Thymus (tissue), 14 donors: ENCODE results near the gene PCDHGA7. TPM values are rescaled to one million over a fixed set of nuclear protein-coding genes. Genes with fewer than 3 reads are reported as not detected.
"Not testable (repeated sequence)": the region's sequence is repeated elsewhere in the genome, so short reads cannot be mapped to it uniquely, and the experiment has no call there.

Experiments
- DNase-seq, 9 donors: peaks; one replicate each; pipeline ENCODE4 v3.0.0-alpha.2; 2013; ENCODE audit warnings: low spot score in 9 of 9, low read depth in 6 of 9, missing footprints in 1 of 9
- H3K27ac ChIP-seq, 2 donors: one replicate each; pipeline ENCODE4 v1.5.1; 2013; ENCODE audit warnings: control low read depth in 1 of 2, low read depth in 1 of 2, low read length in 1 of 2, mild to moderate bottlenecking in 1 of 2, moderate library complexity in 1 of 2
- H3K27me3 ChIP-seq, 2 donors: one replicate each; pipeline ENCODE4 v1.5.1; 2013; ENCODE audit warnings: low read length in 1 of 2; ENCODE audit not compliant: control insufficient read depth in 2 of 2, insufficient read depth in 1 of 2
- H3K36me3 ChIP-seq, 2 donors: one replicate each; pipeline ENCODE4 v1.5.1; 2013; ENCODE audit warnings: low read length in 1 of 2, mild to moderate bottlenecking in 1 of 2, moderate library complexity in 1 of 2; ENCODE audit not compliant: control insufficient read depth in 2 of 2, insufficient read depth in 2 of 2
- H3K4me1 ChIP-seq, 2 donors: one replicate each; pipeline ENCODE4 v1.5.1; 2013; ENCODE audit warnings: low read length in 2 of 2; ENCODE audit not compliant: control insufficient read depth in 2 of 2, insufficient read depth in 2 of 2
- H3K4me3 ChIP-seq, 2 donors: one replicate each; pipeline ENCODE4 v1.5.1; 2013; ENCODE audit warnings: low read length in 2 of 2, control low read depth in 1 of 2, mild to moderate bottlenecking in 1 of 2
- H3K9me3 ChIP-seq, 2 donors: one replicate each; pipeline ENCODE4 v1.5.1; 2013; ENCODE audit warnings: low read length in 1 of 2, mild to moderate bottlenecking in 1 of 2; ENCODE audit not compliant: control insufficient read depth in 2 of 2, insufficient read depth in 1 of 2
- WGBS: extraction: QIAGEN DNeasy Blood & Tissue Kit; methylation state at CpG from one replicate; pipeline ENCODE4 v1.1.7; 2013; 5-methylcytosine and 5-hydroxymethylcytosine counted together
- long read RNA-seq, 10 donors: transcript quantifications; one replicate each; lab custom pipeline, GENCODE V29; 2026
- polyA plus RNA-seq: library from polyadenylated mRNA; stranded (reverse); fragments of 200-250 nt; gene quantifications from one replicate; pipeline ENCODE4 v1.2.3, GENCODE V29; 2013
- total RNA-seq: library from RNA; stranded (reverse); fragments of 120-200 nt; gene quantifications from one replicate; pipeline ENCODE4 v1.2.4, GENCODE V29; 2013
- donor health status: healthy.

PCDHGA7 gene
- total RNA-seq (0.28 TPM), polyA plus RNA-seq (0.46 TPM)
- long read RNA-seq, donor 1, result 0 reads
- long read RNA-seq, donor 2, result 0 reads
- long read RNA-seq, donor 3, result 0 reads
- long read RNA-seq, donor 4, result 0 reads
- long read RNA-seq, donor 5, result 0 reads
- long read RNA-seq, donor 6, result 0 reads
- long read RNA-seq, donor 7, result 0 reads
- long read RNA-seq, donor 8, full-length matches to known transcripts, result 1 of 1 reads
- long read RNA-seq, donor 8, partial matches to known transcripts, result 0 of 1 reads
- long read RNA-seq, donor 8, other reads (novel, unspliced or antisense), result 0 of 1 reads
- long read RNA-seq, donor 9, result 0 reads
- long read RNA-seq, donor 10, result 0 reads

DNA sequence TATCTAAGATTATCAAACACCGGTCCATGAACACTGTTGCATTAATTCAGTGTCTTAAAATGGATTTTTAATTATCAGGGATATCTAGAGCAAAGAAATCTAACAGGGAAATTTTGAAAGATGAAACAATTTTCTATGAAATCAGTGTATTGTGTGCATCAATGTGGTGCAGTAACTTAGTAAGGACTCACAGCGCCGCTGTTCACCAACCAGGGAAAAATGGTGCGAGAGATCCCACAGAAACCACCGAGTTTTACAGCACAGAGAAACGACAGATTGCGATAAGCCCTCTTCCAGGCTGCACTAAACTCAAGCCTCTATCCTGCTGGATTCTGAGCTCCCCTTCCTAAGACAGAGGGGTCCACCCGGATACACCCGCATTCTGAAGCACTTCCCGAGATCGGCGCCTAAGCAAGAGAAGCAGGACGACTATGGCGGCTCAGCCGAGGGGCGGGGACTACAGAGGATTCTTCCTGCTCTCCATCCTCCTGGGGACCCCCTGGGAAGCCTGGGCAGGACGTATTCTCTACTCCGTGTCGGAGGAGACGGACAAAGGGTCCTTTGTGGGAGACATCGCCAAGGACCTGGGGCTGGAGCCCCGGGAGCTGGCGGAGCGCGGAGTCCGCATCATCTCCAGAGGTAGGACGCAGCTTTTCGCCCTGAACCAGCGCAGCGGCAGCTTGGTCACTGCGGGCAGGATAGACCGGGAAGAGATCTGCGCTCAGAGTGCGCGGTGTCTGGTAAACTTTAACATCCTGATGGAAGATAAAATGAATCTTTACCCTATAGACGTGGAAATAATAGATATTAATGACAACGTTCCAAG lies at the start of gene PCDHGA7:
Gene PCDHGA7 (plus strand): TSS at position 274 of the 826 bp plus-strand sequence. CDS start 158 bp downstream, at position 432.
- DNase-seq, result no peak
- no peak within 1 kb of the TSS for H3K27ac ChIP-seq
- peaks cover 3 to 39% of the 10 kb centered on the region in 2 donors for H3K27me3 ChIP-seq
- 23% methylated on average over 37 of the region's 37 CpGs for WGBS
- no peaks in the 10 kb centered on the region for H3K36me3 ChIP-seq
- H3K4me1 ChIP-seq, result no peaks in the 10 kb centered on the region
- H3K4me3 ChIP-seq, result peak within 1 kb of the TSS in 1 of 2 donors; percentile 27
- H3K9me3 ChIP-seq, result peaks cover 7 to 25% of the 10 kb centered on the region in 2 donors

DNA sequence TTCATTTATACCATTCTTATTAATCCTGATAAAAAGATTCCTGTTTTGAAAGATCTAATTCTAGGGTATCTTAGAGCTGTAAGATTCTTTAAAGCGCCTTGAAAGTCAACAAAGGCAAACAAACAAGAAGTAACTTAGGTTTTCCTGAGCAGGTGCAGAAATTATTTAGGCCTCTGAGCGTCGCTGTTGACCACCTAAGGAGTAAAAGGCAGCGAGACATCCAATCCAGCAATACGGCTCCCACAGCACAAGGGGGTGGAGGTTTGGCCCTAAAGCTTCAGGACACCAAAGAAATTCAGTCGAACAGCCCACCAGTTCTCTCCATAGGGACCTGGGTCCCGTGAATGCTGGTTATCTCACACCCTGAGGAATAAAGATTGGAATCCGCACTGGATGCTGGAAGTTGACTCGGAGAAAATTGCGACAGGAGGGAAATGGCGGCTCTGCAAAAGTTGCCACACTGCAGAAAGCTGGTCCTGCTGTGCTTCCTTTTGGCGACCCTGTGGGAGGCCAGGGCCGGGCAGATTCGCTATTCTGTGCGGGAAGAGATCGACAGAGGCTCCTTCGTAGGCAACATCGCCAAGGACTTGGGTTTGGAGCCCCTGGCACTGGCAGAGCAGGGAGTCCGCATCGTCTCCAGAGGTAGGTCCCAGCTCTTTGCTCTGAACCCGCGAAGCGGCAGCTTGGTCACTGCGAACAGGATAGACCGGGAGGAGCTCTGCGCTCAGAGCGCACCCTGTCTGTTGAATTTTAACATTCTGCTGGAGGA lies 43.8 kb upstream of the PCDHGA7 start, which contains the start of gene PCDHGA2:
Gene PCDHGA2 (plus strand): TSS at position 223 of the 769 bp plus-strand sequence.
- no peak for DNase-seq

DNA sequence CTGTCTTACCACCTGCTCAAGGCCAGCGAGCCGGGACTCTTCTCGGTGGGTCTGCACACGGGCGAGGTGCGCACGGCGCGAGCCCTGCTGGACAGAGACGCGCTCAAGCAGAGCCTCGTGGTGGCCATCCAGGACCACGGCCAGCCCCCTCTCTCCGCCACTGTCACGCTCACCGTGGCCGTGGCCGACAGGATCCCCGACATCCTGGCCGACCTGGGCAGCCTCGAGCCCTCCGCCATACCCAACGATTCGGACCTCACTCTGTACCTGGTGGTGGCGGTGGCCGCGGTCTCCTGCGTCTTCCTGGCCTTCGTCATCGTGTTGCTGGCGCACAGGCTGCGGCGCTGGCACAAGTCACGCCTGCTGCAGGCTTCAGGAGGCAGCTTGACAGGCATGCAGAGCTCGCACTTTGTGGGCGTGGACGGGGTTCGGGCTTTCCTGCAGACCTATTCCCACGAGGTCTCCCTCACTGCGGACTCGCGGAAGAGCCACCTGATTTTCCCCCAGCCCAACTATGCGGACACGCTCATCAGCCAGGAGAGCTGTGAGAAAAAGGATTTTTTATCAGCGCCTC lies 41.7 kb upstream of the PCDHGA7 start:
- H3K36me3 ChIP-seq, H3K4me3 ChIP-seq, H3K4me1 ChIP-seq, H3K27ac ChIP-seq, DNase-seq: not testable (repeated sequence)
- Histone ChIP-seq H3K27me3 (peaks cover 0 to 35% of the 10 kb centered on the region in 2 donors), H3K9me3 (peaks cover 15 to 37% of the 10 kb centered on the region in 2 donors)
- WGBS, result 72% methylated on average over 45 of the region's 45 CpGs

More for the DNA sequence above, 43.8 kb upstream of the PCDHGA7 start, which contains the start of gene PCDHGA2:
- no peaks in the 10 kb centered on the region for H3K4me1 ChIP-seq
- H3K4me3 ChIP-seq, result no peak within 1 kb of the TSS
- WGBS, result 18% methylated on average over 27 of the region's 27 CpGs
- H3K36me3 ChIP-seq, result no peaks in the 10 kb centered on the region
- H3K9me3 ChIP-seq, result peaks cover 5 to 19% of the 10 kb centered on the region in 2 donors
- peaks cover 0 to 29% of the 10 kb centered on the region in 2 donors for H3K27me3 ChIP-seq
- H3K27ac ChIP-seq, result no peak within 1 kb of the TSS

DNA sequence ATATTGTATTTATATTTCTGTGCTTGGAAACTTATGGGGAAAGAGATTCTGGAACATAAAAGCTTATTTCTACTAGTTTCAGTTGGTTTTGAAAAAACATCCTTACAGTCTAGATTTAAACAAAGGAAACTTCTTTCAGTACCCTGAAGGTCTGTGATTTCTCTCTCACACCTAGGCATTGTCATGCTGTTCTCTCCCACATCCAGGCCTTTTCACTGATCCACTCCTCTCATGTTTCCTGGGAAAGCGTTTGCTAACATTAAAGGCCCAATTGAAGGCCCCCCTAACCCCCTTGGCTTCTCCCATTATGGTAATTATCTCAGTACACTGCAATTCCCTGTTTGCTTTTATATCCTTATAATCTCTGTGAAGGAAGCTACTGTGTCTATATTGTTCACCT lies 39.8 kb upstream of the PCDHGA7 start:
- Histone ChIP-seq H3K36me3 (no peaks in the 10 kb centered on the region), H3K27ac (no peak overlapping the region), H3K4me1 (no peaks in the 10 kb centered on the region), H3K27me3 (peaks cover 0 to 35% of the 10 kb centered on the region in 2 donors), H3K9me3 (peaks cover 15 to 37% of the 10 kb centered on the region in 2 donors), H3K4me3 (no peak overlapping the region)
- 22% methylated on average over 1 of the region's 1 CpG for WGBS
- no peak for DNase-seq

DNA sequence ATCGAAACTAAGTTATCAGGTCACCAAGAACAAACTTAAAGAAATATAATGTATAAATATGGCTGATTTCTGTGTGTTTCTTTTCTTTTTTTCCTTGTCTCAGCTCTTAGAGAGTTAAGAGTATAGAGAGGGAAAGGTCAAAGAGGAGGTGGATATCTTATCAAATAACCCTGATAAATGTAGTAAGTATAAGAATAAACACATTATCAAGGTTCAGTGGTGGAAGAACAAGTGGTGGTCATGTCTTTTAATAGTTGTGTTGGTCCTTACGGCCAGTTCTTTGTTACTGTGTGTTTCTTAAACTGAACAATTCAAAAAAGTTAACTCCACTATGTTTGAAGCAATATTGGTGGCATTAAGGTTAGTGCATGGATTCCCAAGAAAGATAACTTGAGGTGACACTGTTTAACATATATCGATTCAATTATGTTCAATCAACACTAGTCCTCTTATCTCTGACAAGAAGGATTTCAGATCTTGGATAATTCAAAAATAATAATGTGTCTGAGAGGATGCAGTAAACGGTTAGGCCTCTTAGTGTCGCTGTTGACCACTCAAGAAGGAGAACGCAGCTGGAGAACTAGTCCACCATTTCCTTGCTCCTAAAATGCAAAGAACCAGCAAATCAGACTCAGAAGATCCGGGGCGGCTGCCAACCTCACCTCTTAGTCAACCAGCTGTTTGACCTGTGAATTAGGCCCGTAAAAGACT lies 39.1 kb upstream of the PCDHGA7 start, which contains the start of gene PCDHGA3:
Gene PCDHGA3 (plus strand): TSS at position 588 of the 711 bp plus-strand sequence. CDS start 205 bp downstream, outside the sequence.
- peak in 2 of 9 donors; percentile 17 to 33 for DNase-seq
- WGBS, result 32% methylated on average over 9 of the region's 9 CpGs
- Histone ChIP-seq H3K9me3 (peaks cover 15 to 37% of the 10 kb centered on the region in 2 donors), H3K4me3 (no peak within 1 kb of the TSS), H3K27me3 (peaks cover 0 to 34% of the 10 kb centered on the region in 2 donors), H3K36me3 (no peaks in the 10 kb centered on the region), H3K4me1 (no peaks in the 10 kb centered on the region), H3K27ac (no peak within 1 kb of the TSS)

DNA sequence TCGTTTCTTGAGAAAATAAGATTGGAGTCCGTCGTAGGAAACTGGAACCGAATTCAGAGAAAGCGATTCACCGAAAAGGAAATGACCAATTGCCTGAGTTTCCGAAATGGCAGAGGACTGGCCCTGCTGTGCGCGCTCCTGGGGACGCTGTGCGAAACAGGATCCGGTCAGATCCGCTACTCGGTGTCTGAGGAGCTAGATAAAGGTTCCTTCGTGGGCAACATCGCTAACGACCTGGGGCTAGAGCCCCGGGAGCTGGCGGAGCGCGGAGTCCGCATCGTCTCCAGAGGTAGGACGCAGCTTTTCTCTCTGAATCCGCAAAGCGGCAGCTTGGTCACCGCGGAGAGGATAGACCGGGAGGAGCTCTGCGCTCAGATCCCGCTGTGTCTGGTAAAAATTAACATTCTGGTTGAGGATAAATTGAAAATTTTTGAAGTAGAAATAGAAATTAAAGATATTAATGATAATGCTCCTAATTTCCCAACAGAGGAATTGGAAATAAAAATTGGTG lies 38.5 kb upstream of the PCDHGA7 start:
- Histone ChIP-seq H3K9me3 (peaks cover 13 to 31% of the 10 kb centered on the region in 2 donors), H3K4me1 (no peaks in the 10 kb centered on the region), H3K4me3 (no peak overlapping the region), H3K27ac (no peak overlapping the region), H3K27me3 (peaks cover 0 to 28% of the 10 kb centered on the region in 2 donors), H3K36me3 (no peaks in the 10 kb centered on the region)
- DNase-seq, result no peak
- 37% methylated on average over 31 of the region's 31 CpGs for WGBS

DNA sequence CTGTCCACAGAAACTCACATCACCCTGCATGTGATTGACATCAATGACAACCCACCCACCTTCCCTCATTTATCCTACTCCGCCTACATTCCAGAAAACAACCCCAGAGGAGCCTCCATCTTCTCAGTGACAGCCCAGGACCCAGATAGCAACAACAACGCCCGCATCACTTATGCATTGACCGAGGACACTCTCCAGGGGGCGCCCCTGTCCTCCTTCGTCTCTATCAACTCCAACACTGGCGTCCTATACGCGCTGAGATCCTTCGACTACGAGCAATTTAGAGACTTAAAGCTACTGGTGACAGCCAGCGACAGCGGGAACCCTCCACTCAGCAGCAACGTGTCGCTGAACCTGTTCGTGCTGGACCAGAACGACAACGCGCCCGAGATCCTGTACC lies 37.2 kb upstream of the PCDHGA7 start:
- Histone ChIP-seq H3K27me3 (peaks cover 0 to 20% of the 10 kb centered on the region in 2 donors), H3K9me3 (peaks cover 9 to 25% of the 10 kb centered on the region in 2 donors), H3K36me3 (no peaks in the 10 kb centered on the region), H3K4me3 (no peak overlapping the region), H3K4me1 (no peaks in the 10 kb centered on the region), H3K27ac (no peak overlapping the region)
- WGBS, result 47% methylated on average over 20 of the region's 20 CpGs
- DNase-seq, result no peak

DNA sequence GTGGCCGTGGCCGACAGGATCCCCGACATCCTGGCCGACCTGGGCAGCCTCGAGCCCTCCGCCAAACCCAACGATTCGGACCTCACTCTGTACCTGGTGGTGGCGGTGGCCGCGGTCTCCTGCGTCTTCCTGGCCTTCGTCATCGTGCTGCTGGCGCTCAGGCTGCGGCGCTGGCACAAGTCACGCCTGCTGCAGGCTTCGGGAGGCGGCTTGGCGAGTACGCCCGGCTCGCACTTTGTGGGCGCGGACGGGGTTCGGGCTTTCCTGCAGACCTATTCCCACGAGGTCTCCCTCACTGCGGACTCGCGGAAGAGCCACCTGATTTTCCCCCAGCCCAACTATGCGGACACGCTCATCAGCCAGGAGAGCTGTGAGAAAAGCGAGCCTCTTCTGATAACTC lies 36.5 kb upstream of the PCDHGA7 start:
- not testable (repeated sequence) for H3K4me1 ChIP-seq, H3K36me3 ChIP-seq, H3K27ac ChIP-seq, H3K4me3 ChIP-seq, DNase-seq
- 54% methylated on average over 24 of the region's 35 CpGs for WGBS
- H3K9me3 ChIP-seq, result peaks cover 11 to 30% of the 10 kb centered on the region in 2 donors
- peaks cover 0 to 24% of the 10 kb centered on the region in 2 donors for H3K27me3 ChIP-seq
